B cell (primary cell): ENCODE results near the gene SP6. TPM values are rescaled to one million over a fixed set of nuclear protein-coding genes. Genes with fewer than 3 reads are reported as not detected.

Experiments used
- ATAC-seq: fragments of 200-7000 bp; cut with Tn5 transposase; one replicate; pipeline ENCODE4 v1.10.0; 2021; ENCODE audit warnings: low read depth, mild to moderate bottlenecking, moderate number of reproducible peaks, moderate library complexity
- CTCF ChIA-PET: fragments of 350-600 bp; sonication (Branson Sonifier 250); formaldehyde crosslinking; loops from one replicate; lab custom pipeline; 2021; ENCODE audit warnings: antibody characterized with exemption, inconsistent platforms; lab: Charles Lee
- POLR2A ChIA-PET: fragments of 350-600 bp; sonication (Branson Sonifier 250); formaldehyde crosslinking; loops from one replicate; lab custom pipeline; 2021; ENCODE audit warnings: antibody characterized with exemption; lab: Charles Lee
- DNase-seq: peaks from one replicate; pipeline ENCODE4 v3.0.0; 2013
- H2AFZ ChIP-seq: 2 replicates; pipeline ENCODE4 v1.6.1; 2012; ENCODE audit warnings: mild to moderate bottlenecking, low read depth, low read length; ENCODE audit not compliant: insufficient read depth, poor library complexity, severe bottlenecking
- H3K27ac ChIP-seq, 2 donors: 1 replicate in 1 of 2; 2 replicates in 1 of 2; pipeline ENCODE4 v1.5.1; 2012 to 2013; ENCODE audit warnings: low read length in 2 of 2, mild to moderate bottlenecking in 2 of 2, moderate library complexity in 1 of 2
- H3K27me3 ChIP-seq, 4 experiments: fragments of 200-600 bp in 1 of 4; sonication (generic) in 1 of 4; replicated peaks in 1 of 4; 1 replicate in 2 of 4; 2 replicates in 2 of 4; pipeline versions ENCODE4 v1.6.1 to v1.7.0; 2013 to 2016; ENCODE audit warnings: low read length in 3 of 4, mild to moderate bottlenecking in 2 of 4, mixed read lengths in 1 of 4, moderate library complexity in 1 of 4; ENCODE audit not compliant: insufficient read depth in 4 of 4, control insufficient read depth in 3 of 4; ENCODE audit errors: control extremely low read depth in 1 of 4
- H3K36me3 ChIP-seq, 2 experiments: replicated peaks in 1 of 2; 1 replicate in 1 of 2; 2 replicates in 1 of 2; pipeline versions ENCODE4 v1.6.1 to v1.7.1; 2013; ENCODE audit warnings: low read length in 1 of 2; ENCODE audit not compliant: insufficient read depth in 2 of 2, control insufficient read depth in 1 of 2; ENCODE audit errors: control extremely low read depth in 1 of 2, extremely low read depth in 1 of 2
- H3K4me1 ChIP-seq, 2 donors: fragments of 200-600 bp in 1 of 2; sonication (generic) in 1 of 2; 1 replicate in 1 of 2; 2 replicates in 1 of 2; pipeline versions ENCODE4 v1.5.1 to v1.6.1; 2013 to 2017; ENCODE audit warnings: low read length in 2 of 2; ENCODE audit not compliant: control insufficient read depth in 2 of 2, insufficient read depth in 2 of 2
- H3K4me2 ChIP-seq: replicated peaks from 2 replicates; pipeline ENCODE3; 2012; ENCODE audit warnings: mild to moderate bottlenecking, low read depth, low read length; ENCODE audit not compliant: poor library complexity, severe bottlenecking
- H3K4me3 ChIP-seq, 5 experiments: fragments of 200-600 bp in 1 of 5; sonication (generic) in 1 of 5; 1 replicate in 3 of 5; 2 replicates in 2 of 5; pipeline versions ENCODE4 v1.5.1 to v1.7.0; 2011 to 2016; ENCODE audit warnings: low read length in 4 of 5, mild to moderate bottlenecking in 4 of 5, low read depth in 2 of 5, control low read depth in 1 of 5, moderate library complexity in 1 of 5; ENCODE audit not compliant: insufficient read depth in 1 of 5; ENCODE audit errors: control extremely low read depth in 1 of 5, extremely low read depth in 1 of 5
- H3K79me2 ChIP-seq: fragments of 200-600 bp; sonication (generic); one replicate; pipeline ENCODE4 v1.6.0; 2016; ENCODE audit warnings: low read length; ENCODE audit not compliant: control insufficient read depth, insufficient read depth
- H3K9ac ChIP-seq: fragments of 200-600 bp; sonication (generic); 2 replicates; pipeline ENCODE4 v1.6.1; 2017; ENCODE audit warnings: mild to moderate bottlenecking, low read length, moderate library complexity
- H3K9me3 ChIP-seq, 3 donors: one replicate each; pipeline versions ENCODE4 v1.6.1 to v1.7.1; 2013; ENCODE audit warnings: low read length in 2 of 3; ENCODE audit not compliant: control insufficient read depth in 2 of 3, insufficient read depth in 1 of 3; ENCODE audit errors: control extremely low read depth in 1 of 3
- H4K20me1 ChIP-seq: 2 replicates; pipeline ENCODE4 v1.6.0; 2012; ENCODE audit warnings: mild to moderate bottlenecking, low read length; ENCODE audit not compliant: insufficient read depth, control insufficient read depth, poor library complexity, severe bottlenecking
- H3K27ac Mint-ChIP-seq: one replicate; pipeline ENCODE4 v1.8.0; 2021; ENCODE audit warnings: mixed read lengths
- H3K27me3 Mint-ChIP-seq: one replicate; pipeline ENCODE4 v1.8.0; 2021; ENCODE audit warnings: mixed read lengths
- H3K4me1 Mint-ChIP-seq: one replicate; pipeline ENCODE4 v1.8.0; 2021; ENCODE audit warnings: mixed read lengths
- H3K4me3 Mint-ChIP-seq: one replicate; pipeline ENCODE4 v1.8.0; 2021; ENCODE audit warnings: mixed read lengths
- H3K9me3 Mint-ChIP-seq: one replicate; pipeline ENCODE4 v1.8.0; 2022; ENCODE audit warnings: mixed read lengths; ENCODE audit not compliant: insufficient read depth
- CTCF ChIP-seq: fragments of 200-600 bp; IDR thresholded peaks from one replicate; pipeline ENCODE4 v1.8.0; 2022; ENCODE audit warnings: antibody characterized with exemption, mild to moderate bottlenecking
- EZH2 ChIP-seq: IDR thresholded peaks from 2 replicates; pipeline ENCODE4 v1.6.1; 2012; ENCODE audit warnings: borderline replicate concordance, low read depth, mild to moderate bottlenecking, moderate library complexity, low read length; ENCODE audit not compliant: insufficient read depth, poor library complexity, severe bottlenecking
- WGBS: methylation state at CpG from one replicate; pipeline ENCODE4 v1.1.5; 2013; ENCODE audit warnings: missing lambda C conversion rate; ENCODE audit not compliant: insufficient coverage; 5-methylcytosine and 5-hydroxymethylcytosine counted together
- intact Hi-C: fragments of 100-400 bp; cut with micrococcal nuclease; formaldehyde crosslinking; loops from one replicate; pipeline ENCODE4 v1.10.0; 2022
- polyA plus RNA-seq: library from polyadenylated mRNA; depleted of rRNA; stranded (reverse); fragments of >200 nt; gene quantifications from 2 replicates; pipeline ENCODE4 v1.2.3, GENCODE V29; 2012
- total RNA-seq, 2 donors: library from RNA; stranded (reverse); fragments of 120-200 nt in 1 of 2; gene quantifications; 1 replicate in 1 of 2; 2 replicates in 1 of 2; pipeline versions ENCODE4 v1.2.3 to v1.2.4, GENCODE V29; 2013 to 2022

The SP6 gene
- total and polyA plus RNA-seq, 2 donors (not counting 1 experiment from before 2014, with no cell fraction given), result 0.04 TPM; not detected in 1

- Histone ChIP-seq H3K9ac (no peak overlapping the region), H3K9me3 (peaks cover 0 to under 1% (median 0%) of the 10 kb centered on the region in 3 donors), H3K79me2 (no peaks in the 10 kb centered on the region), H4K20me1 (no peaks in the 10 kb centered on the region), H3K27ac (no peak overlapping the region), H3K27me3 (peaks cover 0 to 36% (median 16%) of the 10 kb centered on the region in 4 experiments), H2AFZ (no peak overlapping the region), H3K4me2 (no peak overlapping the region), H3K36me3 (no peaks in the 10 kb centered on the region), H3K4me1 (peaks cover 8 to 9% of the 10 kb centered on the region in 2 donors), H3K4me3 (no peak overlapping the region)
- 88% methylated on average over 9 of the region's 11 CpGs for WGBS
- Mint-ChIP-seq H3K27ac (no peak overlapping the region), H3K4me1 (peaks cover 4% of the 10 kb centered on the region), H3K9me3 (no peaks in the 10 kb centered on the region), H3K4me3 (no peak overlapping the region), H3K27me3 (peaks cover 56% of the 10 kb centered on the region)
- DNase-seq (no peak), ATAC-seq (no peak)
- POLR2A ChIA-PET, result no interaction called here
- intact Hi-C loops, result no loop called here
- CTCF ChIA-PET, result no interaction called here
- TF ChIP-seq EZH2, result no peak
- TF ChIP-seq CTCF, result no peak
These were observed 17.0 kb upstream of the SP6 start for GRCh38 chr17:47867813-47868533.

GRCh38 chr17:47866941-47867340, 16.0 kb upstream of the SP6 start:
- ATAC-seq, result no peak
- WGBS, result 89% methylated on average over 20 of the region's 20 CpGs
- TF ChIP-seq EZH2, result no peak
- TF ChIP-seq CTCF, result no peak
- H3K79me2 ChIP-seq, result no peaks in the 10 kb centered on the region
- ChIA-PET CTCF (no interaction called here), POLR2A (no interaction called here)
- Mint-ChIP-seq H3K9me3 (no peaks in the 10 kb centered on the region), H3K4me1 (peaks cover 2% of the 10 kb centered on the region), H3K27ac (no peak overlapping the region), H3K27me3 (peaks cover 53% of the 10 kb centered on the region), H3K4me3 (no peak overlapping the region)
- H3K27ac ChIP-seq, result no peak overlapping the region
- no peaks in the 10 kb centered on the region for H4K20me1 ChIP-seq
- H3K36me3 ChIP-seq, result no peaks in the 10 kb centered on the region
- peaks cover 0 to 2% (median 0%) of the 10 kb centered on the region in 3 donors for H3K9me3 ChIP-seq
- H3K4me2 ChIP-seq, result no peak overlapping the region
- intact Hi-C loops, result no loop called here
- peaks cover 0 to 26% (median 11%) of the 10 kb centered on the region in 4 experiments for H3K27me3 ChIP-seq
- DNase-seq, result no peak
- H3K9ac ChIP-seq, result no peak overlapping the region
- no peak overlapping the region for H3K4me3 ChIP-seq
- peaks cover 1% of the 10 kb centered on the region in 2 donors for H3K4me1 ChIP-seq
- H2AFZ ChIP-seq, result no peak overlapping the region
